ENCODE results near the gene TMEFF2. TPM values are rescaled to one million over a fixed set of nuclear protein-coding genes. Genes with fewer than 3 reads are reported as not detected.

The TMEFF2 gene
- total and polyA plus RNA-seq, 10 of the 15 experiments (the other 5 are each of a cell fraction or from before 2014, with no cell fraction given), result not detected

DNA sequence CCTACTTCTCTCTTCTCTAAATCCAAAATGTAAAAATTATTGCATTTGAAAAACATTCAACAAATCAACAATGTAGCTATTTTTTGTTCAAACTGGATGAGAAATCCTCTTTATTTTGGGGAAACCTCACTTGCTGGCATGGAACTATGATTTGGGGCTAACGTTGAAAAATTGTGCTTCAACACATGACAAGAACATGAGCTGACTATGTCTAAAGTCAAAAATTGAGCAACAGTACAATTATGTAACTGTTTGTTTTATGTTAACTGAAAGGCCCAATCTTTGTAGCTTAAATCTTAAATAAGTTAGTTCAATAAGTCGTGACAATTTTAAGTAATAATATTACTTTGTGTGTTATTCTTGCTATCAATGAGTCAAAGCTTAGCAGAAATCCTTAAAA is 67.3 kb downstream of the TMEFF2 start:
- RAD21 ChIA-PET (ENCODE audit: unreplicated experiment), result interaction anchor here (1.2 kb wide), 1 partner anchor 35 kb away, joined by 7 read pairs; no protein-coding TSS in a partner anchor
- Histone ChIP-seq H3K9ac (ENCODE audit: control insufficient read depth, insufficient read depth, low read length) (no peak overlapping the region), H3K27ac (ENCODE audit: control insufficient read depth, insufficient read depth) (no peak overlapping the region), H3K79me2 (ENCODE audit: control insufficient read depth, insufficient read depth, low read length) (no peaks in the 10 kb centered on the region), H3K4me1 (ENCODE audit: control insufficient read depth, insufficient read depth, low read length) (no peaks in the 10 kb centered on the region), H3K4me3 (no peak overlapping the region), H3K4me2 (ENCODE audit: control insufficient read depth, insufficient read depth) (no peak overlapping the region), H3K9me3 (replicated peaks; ENCODE audit: control insufficient read depth, insufficient read depth, low read length) (no peaks in the 10 kb centered on the region), H2AFZ (ENCODE audit: control insufficient read depth, low read depth, low read length) (no peak overlapping the region), H4K20me1 (ENCODE audit: control insufficient read depth, insufficient read depth) (no peaks in the 10 kb centered on the region), H3K27me3 (replicated peaks in 1 of 2; ENCODE audit: control insufficient read depth in 2 of 2, insufficient read depth in 2 of 2, low read length in 1 of 2) (no peaks in the 10 kb centered on the region), H3K36me3 (ENCODE audit: control insufficient read depth in 2 of 2, insufficient read depth in 2 of 2, low read length in 1 of 2) (no peaks in the 10 kb centered on the region)
- TF ChIP-seq TAF1 (IDR thresholded peaks at IDR 0.05; ENCODE audit: borderline replicate concordance, low read depth, low read length) (no peak), ZBTB11 (CRISPR knock-in tag; IDR thresholded peaks at IDR 0.05) (no peak), BHLHE40 (IDR thresholded peaks at IDR 0.05; ENCODE audit: borderline replicate concordance in 1 of 2, low read depth in 2 of 2, low read length in 1 of 2) (no peak), ZNF622 (IDR thresholded peaks at IDR 0.05) (no peak), KDM1A (IDR thresholded peaks at IDR 0.05; ENCODE audit: borderline replicate concordance) (no peak), POLR2A (IDR thresholded peaks at IDR 0.05; ENCODE audit: low read depth, low read length) (no peak), ZNF207 (IDR thresholded peaks at IDR 0.05; ENCODE audit: borderline replicate concordance) (no peak), MEF2A (IDR thresholded peaks at IDR 0.05; ENCODE audit: insufficient read depth, low read depth, low read length) (no peak)
- TF ChIP-seq, protein P1, sequence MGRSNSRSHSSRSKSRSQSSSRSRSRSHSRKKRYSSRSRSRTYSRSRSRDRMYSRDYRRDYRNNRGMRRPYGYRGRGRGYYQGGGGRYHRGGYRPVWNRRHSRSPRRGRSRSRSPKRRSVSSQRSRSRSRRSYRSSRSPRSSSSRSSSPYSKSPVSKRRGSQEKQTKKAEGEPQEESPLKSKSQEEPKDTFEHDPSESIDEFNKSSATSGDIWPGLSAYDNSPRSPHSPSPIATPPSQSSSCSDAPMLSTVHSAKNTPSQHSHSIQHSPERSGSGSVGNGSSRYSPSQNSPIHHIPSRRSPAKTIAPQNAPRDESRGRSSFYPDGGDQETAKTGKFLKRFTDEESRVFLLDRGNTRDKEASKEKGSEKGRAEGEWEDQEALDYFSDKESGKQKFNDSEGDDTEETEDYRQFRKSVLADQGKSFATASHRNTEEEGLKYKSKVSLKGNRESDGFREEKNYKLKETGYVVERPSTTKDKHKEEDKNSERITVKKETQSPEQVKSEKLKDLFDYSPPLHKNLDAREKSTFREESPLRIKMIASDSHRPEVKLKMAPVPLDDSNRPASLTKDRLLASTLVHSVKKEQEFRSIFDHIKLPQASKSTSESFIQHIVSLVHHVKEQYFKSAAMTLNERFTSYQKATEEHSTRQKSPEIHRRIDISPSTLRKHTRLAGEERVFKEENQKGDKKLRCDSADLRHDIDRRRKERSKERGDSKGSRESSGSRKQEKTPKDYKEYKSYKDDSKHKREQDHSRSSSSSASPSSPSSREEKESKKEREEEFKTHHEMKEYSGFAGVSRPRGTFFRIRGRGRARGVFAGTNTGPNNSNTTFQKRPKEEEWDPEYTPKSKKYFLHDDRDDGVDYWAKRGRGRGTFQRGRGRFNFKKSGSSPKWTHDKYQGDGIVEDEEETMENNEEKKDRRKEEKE (IDR thresholded peaks at IDR 0.05), result no peak
- TF ChIP-seq, protein P2, sequence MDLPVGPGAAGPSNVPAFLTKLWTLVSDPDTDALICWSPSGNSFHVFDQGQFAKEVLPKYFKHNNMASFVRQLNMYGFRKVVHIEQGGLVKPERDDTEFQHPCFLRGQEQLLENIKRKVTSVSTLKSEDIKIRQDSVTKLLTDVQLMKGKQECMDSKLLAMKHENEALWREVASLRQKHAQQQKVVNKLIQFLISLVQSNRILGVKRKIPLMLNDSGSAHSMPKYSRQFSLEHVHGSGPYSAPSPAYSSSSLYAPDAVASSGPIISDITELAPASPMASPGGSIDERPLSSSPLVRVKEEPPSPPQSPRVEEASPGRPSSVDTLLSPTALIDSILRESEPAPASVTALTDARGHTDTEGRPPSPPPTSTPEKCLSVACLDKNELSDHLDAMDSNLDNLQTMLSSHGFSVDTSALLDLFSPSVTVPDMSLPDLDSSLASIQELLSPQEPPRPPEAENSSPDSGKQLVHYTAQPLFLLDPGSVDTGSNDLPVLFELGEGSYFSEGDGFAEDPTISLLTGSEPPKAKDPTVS (IDR thresholded peaks at IDR 0.05; ENCODE audit: low read depth, low read length), result no peak
- no peak for DNase-seq (ENCODE audit: low read depth, low spot score)
- POLR2A ChIA-PET, result no interaction called here
- no peak for ATAC-seq
- no TSS peak for BruUV-seq (replicated peaks)
- intact Hi-C loops (cut with micrococcal nuclease; ENCODE audit: unreplicated experiment) (no loop called here), in situ Hi-C loops (cut with MboI) (no loop called here)
- CTCF ChIA-PET, result interaction anchor here (0.8 to 1.7 kb wide), 4 partner anchors 11 to 256 kb away, joined by 3 read pairs; no protein-coding TSS in a partner anchor
- SMC1A ChIA-PET (ENCODE audit: uncharacterized antibody, unreplicated experiment), result interaction anchor here (1.0 to 2.0 kb wide), 5 partner anchors 9 to 315 kb away, joined by 3 to 7 read pairs (median 3); no protein-coding TSS in a partner anchor
- WGBS (ENCODE audit: insufficient coverage, insufficient replicate concordance, low lambda C conversion rate, missing lambda C conversion rate), result 2% methylated on average over 2 of the region's 2 CpGs
- no peak for FAIRE-seq
